HG02970 (cell line): ENCODE data around the gene MPP1.
A peak's percentile ranks its signal among the peaks of the same experiment; 100 is the strongest.
"Not testable (repeated sequence)": the region's sequence is repeated elsewhere in the genome, so short reads cannot be mapped to it uniquely, and the experiment has no call there.

Source experiments
- ATAC-seq: cut with Tn5 transposase; IDR thresholded peaks from one replicate; pipeline ENCODE4 v1.9.1; 2021; ENCODE audit warnings: mild to moderate bottlenecking, moderate library complexity, moderate number of reproducible peaks; ENCODE audit not compliant: unreplicated experiment, low FRiP score

Gene MPP1

GRCh38 chrX:154804957-154805695 is at the start of gene MPP1:
Gene MPP1 (minus strand): TSS chrX:154805485. CDS start chrX:154805373, 112 bp downstream.
- peak; percentile 70 for ATAC-seq

GRCh38 chrX:154850957-154851611 is 45.8 kb upstream of the MPP1 start:
- ATAC-seq: no peak

GRCh38 chrX:154840856-154841255 is 35.6 kb upstream of the MPP1 start:
- ATAC-seq: no peak

- ATAC-seq: no peak
These were observed 30.9 kb upstream of the MPP1 start for GRCh38 chrX:154836163-154836562.

- no peak for ATAC-seq
These were observed 29.3 kb upstream of the MPP1 start, which contains the start of gene SMIM9 for GRCh38 chrX:154834562-154834961. Gene SMIM9 (minus strand): TSS chrX:154834662. CDS start chrX:154830856, 3,806 bp downstream.

- ATAC-seq: no peak
These were observed 28.5 kb upstream of the MPP1 start for GRCh38 chrX:154833746-154834274.

GRCh38 chrX:154829926-154830442 is 24.7 kb upstream of the MPP1 start:
- ATAC-seq: no peak

GRCh38 chrX:154829134-154829533 is 23.8 kb upstream of the MPP1 start:
- ATAC-seq: no peak

- no peak for ATAC-seq
These were observed 22.7 kb upstream of the MPP1 start for GRCh38 chrX:154828016-154828408.

- ATAC-seq: peak; percentile 62
These were observed 22.1 kb upstream of the MPP1 start for GRCh38 chrX:154827194-154828015.

- not testable (repeated sequence) for ATAC-seq
These were observed 20.3 kb upstream of the MPP1 start for GRCh38 chrX:154825586-154825985.

GRCh38 chrX:154824638-154825037 is 19.4 kb upstream of the MPP1 start:
- ATAC-seq: no peak

- no peak for ATAC-seq
These were observed 16.7 kb upstream of the MPP1 start for GRCh38 chrX:154822029-154822428.

GRCh38 chrX:154821523-154821922 is 16.2 kb upstream of the MPP1 start:
- ATAC-seq: no peak

- ATAC-seq: no peak
These were observed 14.6 kb upstream of the MPP1 start for GRCh38 chrX:154819771-154820341.

GRCh38 chrX:154818916-154819770 is 13.9 kb upstream of the MPP1 start:
- no peak for ATAC-seq

- ATAC-seq: not testable (repeated sequence)
These were observed 11.8 kb upstream of the MPP1 start for GRCh38 chrX:154817048-154817618.

GRCh38 chrX:154816326-154816898 is 11.1 kb upstream of the MPP1 start:
- ATAC-seq: not testable (repeated sequence)
